Astrocyte (in vitro differentiated cells and primary cell): ENCODE results near the gene SULT6B1. TPM values are rescaled to one million over a fixed set of nuclear protein-coding genes. Genes with fewer than 3 reads are reported as not detected.

ENCODE experiments used
- DNase-seq: peaks from one replicate; pipeline ENCODE4 v3.0.0-alpha.2; 2010; ENCODE audit warnings: low read depth
- FAIRE-seq: peaks from 2 replicates; lab custom pipeline; 2011; peaks lifted over from hg19 to GRCh38; lab: Jason Lieb, UNC
- H2AFZ ChIP-seq: 2 replicates; pipeline ENCODE4 v1.6.0; 2012; ENCODE audit warnings: low read depth, low read length, inconsistent platforms
- H3K27ac ChIP-seq: 2 replicates; pipeline ENCODE4 v1.5.1; 2011; ENCODE audit warnings: low read depth, low read length, inconsistent platforms
- H3K27me3 ChIP-seq: 2 replicates; pipeline ENCODE4 v1.6.0; 2011; ENCODE audit warnings: low read length, inconsistent platforms; ENCODE audit not compliant: insufficient read depth
- H3K36me3 ChIP-seq: 2 replicates; pipeline ENCODE4 v1.5.1; 2011; ENCODE audit warnings: low read length, inconsistent platforms; ENCODE audit not compliant: insufficient read depth
- H3K4me1 ChIP-seq: 2 replicates; pipeline ENCODE4 v1.5.1; 2011; ENCODE audit warnings: low read length, inconsistent platforms; ENCODE audit not compliant: insufficient read depth
- H3K4me2 ChIP-seq: 2 replicates; pipeline ENCODE4 v1.6.0; 2012; ENCODE audit warnings: low read length, inconsistent platforms
- H3K4me3 ChIP-seq: 2 replicates; pipeline ENCODE4 v1.5.1; 2011; ENCODE audit warnings: low read depth, mild to moderate bottlenecking, low read length, inconsistent platforms; ENCODE audit not compliant: insufficient read depth
- H3K79me2 ChIP-seq: 2 replicates; pipeline ENCODE4 v1.6.0; 2012; ENCODE audit warnings: mild to moderate bottlenecking, low read length, inconsistent platforms; ENCODE audit not compliant: insufficient read depth
- H3K9ac ChIP-seq: 2 replicates; pipeline ENCODE4 v1.6.0; 2012; ENCODE audit warnings: mild to moderate bottlenecking, low read length, inconsistent platforms
- H3K9me3 ChIP-seq: 2 replicates; pipeline ENCODE4 v1.5.1; 2012; ENCODE audit warnings: low read depth, mild to moderate bottlenecking, low read length, inconsistent platforms; ENCODE audit not compliant: insufficient read depth
- H4K20me1 ChIP-seq: 2 replicates; pipeline ENCODE4 v1.6.0; 2012; ENCODE audit warnings: low read length, inconsistent platforms; ENCODE audit not compliant: insufficient read depth
- H3K27ac Mint-ChIP-seq: one replicate; pipeline ENCODE4 v1.8.0; 2021; ENCODE audit warnings: mild to moderate bottlenecking, mixed read lengths; ENCODE audit not compliant: unreplicated experiment
- H3K27me3 Mint-ChIP-seq: one replicate; pipeline ENCODE4 v1.8.0; 2021; ENCODE audit warnings: low read depth, mixed read lengths; ENCODE audit not compliant: unreplicated experiment
- H3K36me3 Mint-ChIP-seq: one replicate; pipeline ENCODE4 v1.8.0; 2021; ENCODE audit warnings: low read depth, mixed read lengths; ENCODE audit not compliant: unreplicated experiment
- H3K4me1 Mint-ChIP-seq: one replicate; pipeline ENCODE4 v1.8.0; 2021; ENCODE audit warnings: low read depth, mixed read lengths; ENCODE audit not compliant: unreplicated experiment
- H3K4me3 Mint-ChIP-seq: one replicate; pipeline ENCODE4 v1.8.0; 2021; ENCODE audit warnings: mild to moderate bottlenecking, moderate library complexity, mixed read lengths; ENCODE audit not compliant: unreplicated experiment
- H3K9me3 Mint-ChIP-seq: one replicate; pipeline ENCODE4 v1.8.0; 2021; ENCODE audit warnings: mild to moderate bottlenecking, mixed read lengths; ENCODE audit not compliant: unreplicated experiment
- EZH2 ChIP-seq: IDR thresholded peaks from 2 replicates; pipeline ENCODE4 v1.6.1; 2012; ENCODE audit warnings: mild to moderate bottlenecking, low read length, inconsistent platforms; ENCODE audit not compliant: insufficient read depth
- total RNA-seq: library from RNA; stranded (reverse); gene quantifications from 2 replicates; pipeline ENCODE4 v1.2.1, GENCODE V29; 2021
- TF ChIP-seq, protein P1 (sequence below): IDR thresholded peaks from 2 replicates; pipeline ENCODE4 v1.5.1; 2011; ENCODE audit warnings: low read depth, mild to moderate bottlenecking, inconsistent platforms, low read length, moderate library complexity; ENCODE audit not compliant: insufficient read depth

Gene SULT6B1
- total RNA-seq, 1 donor from 2014 or later: not detected

DNA sequence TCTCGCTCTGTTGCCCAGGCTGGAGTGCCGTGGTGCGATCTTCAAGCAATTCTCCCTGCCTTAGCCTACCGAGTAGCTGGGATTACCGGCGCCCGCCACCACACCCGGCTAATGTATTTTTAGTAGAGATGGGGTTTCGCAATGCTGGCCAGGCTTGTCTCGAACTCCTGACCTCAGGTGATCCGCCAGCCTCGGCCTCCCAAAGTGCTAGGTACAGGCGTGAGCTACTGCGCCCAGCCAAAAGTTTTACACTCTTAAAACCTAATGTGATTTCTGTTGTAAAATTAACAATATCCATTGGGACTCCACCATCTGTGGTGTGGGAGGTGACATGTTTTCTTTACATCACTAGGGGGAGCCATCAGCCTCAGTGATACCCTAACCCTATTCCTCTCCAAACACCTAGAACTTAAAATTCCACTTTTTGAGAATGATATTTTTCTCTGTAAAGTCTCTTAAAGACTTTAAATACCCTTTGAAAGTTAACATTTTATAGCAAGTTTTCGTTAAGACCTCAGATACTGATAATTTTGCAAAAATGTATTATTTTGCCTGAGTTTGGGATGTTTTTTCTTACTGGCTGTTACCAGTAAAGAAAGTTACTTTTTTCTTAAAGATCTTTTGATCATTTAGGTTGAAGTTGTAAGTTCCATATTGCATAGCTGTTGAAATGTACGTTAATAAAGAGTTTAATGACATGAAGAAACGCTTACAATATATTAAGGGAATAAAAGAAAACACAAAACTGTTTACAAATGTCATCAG is 20.1 kb downstream of the SULT6B1 start:
- no peaks in the 10 kb centered on the region for H3K27me3 ChIP-seq
- peaks cover 2% of the 10 kb centered on the region for H3K4me1 Mint-ChIP-seq
- no peaks in the 10 kb centered on the region for H3K27me3 Mint-ChIP-seq
- DNase-seq (peak; percentile 23), FAIRE-seq (peak; percentile 23)
- H3K4me2 ChIP-seq: no peak overlapping the region
- no peak overlapping the region for H3K27ac Mint-ChIP-seq
- no peaks in the 10 kb centered on the region for H3K4me1 ChIP-seq
- no peaks in the 10 kb centered on the region for H3K36me3 ChIP-seq
- no peak overlapping the region for H3K4me3 ChIP-seq
- H2AFZ ChIP-seq: peak overlapping the region; percentile 45
- no peak overlapping the region for H3K4me3 Mint-ChIP-seq
- no peak overlapping the region for H3K9ac ChIP-seq
- H3K36me3 Mint-ChIP-seq: no peaks in the 10 kb centered on the region
- peaks cover 8% of the 10 kb centered on the region for H3K9me3 Mint-ChIP-seq
- no peak overlapping the region for H3K27ac ChIP-seq
- H4K20me1 ChIP-seq: no peaks in the 10 kb centered on the region
- no peaks in the 10 kb centered on the region for H3K9me3 ChIP-seq
- TF ChIP-seq EZH2: no peak
- TF ChIP-seq, protein P1, sequence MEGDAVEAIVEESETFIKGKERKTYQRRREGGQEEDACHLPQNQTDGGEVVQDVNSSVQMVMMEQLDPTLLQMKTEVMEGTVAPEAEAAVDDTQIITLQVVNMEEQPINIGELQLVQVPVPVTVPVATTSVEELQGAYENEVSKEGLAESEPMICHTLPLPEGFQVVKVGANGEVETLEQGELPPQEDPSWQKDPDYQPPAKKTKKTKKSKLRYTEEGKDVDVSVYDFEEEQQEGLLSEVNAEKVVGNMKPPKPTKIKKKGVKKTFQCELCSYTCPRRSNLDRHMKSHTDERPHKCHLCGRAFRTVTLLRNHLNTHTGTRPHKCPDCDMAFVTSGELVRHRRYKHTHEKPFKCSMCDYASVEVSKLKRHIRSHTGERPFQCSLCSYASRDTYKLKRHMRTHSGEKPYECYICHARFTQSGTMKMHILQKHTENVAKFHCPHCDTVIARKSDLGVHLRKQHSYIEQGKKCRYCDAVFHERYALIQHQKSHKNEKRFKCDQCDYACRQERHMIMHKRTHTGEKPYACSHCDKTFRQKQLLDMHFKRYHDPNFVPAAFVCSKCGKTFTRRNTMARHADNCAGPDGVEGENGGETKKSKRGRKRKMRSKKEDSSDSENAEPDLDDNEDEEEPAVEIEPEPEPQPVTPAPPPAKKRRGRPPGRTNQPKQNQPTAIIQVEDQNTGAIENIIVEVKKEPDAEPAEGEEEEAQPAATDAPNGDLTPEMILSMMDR: peak; percentile 67
- H3K79me2 ChIP-seq: no peaks in the 10 kb centered on the region

DNA sequence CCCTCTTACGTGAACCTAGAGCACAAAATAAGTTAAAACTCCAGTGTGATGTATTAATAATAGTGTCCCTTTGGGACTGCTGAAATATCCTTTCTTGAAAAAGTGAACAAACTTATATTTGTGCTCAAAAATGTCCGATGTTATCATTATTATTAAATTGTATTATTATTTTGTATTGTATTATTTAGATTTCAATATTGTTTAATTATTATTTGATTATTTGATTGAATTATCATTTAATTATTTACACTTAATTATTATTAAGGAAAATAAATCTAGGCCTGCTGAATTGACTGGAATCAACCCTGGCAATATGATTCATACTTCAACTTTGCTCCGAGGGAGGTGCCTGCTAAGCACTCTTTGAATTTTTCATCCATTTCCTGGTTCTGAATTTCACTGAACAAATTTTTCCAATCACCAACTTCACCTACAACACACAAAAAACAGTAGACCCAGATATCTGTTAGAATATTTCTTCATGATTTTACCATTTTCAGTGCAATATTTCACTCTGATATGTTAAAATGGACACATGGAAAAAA is 20.8 kb downstream of the SULT6B1 start:
- no peak overlapping the region for H3K9ac ChIP-seq
- DNase-seq: peak; percentile 12

More for the DNA sequence above, 20.8 kb downstream of the SULT6B1 start:
- Mint-ChIP-seq H3K9me3 (peaks cover 8% of the 10 kb centered on the region), H3K4me3 (no peak overlapping the region), H3K4me1 (peaks cover 2% of the 10 kb centered on the region), H3K27me3 (no peaks in the 10 kb centered on the region), H3K36me3 (no peaks in the 10 kb centered on the region), H3K27ac (no peak overlapping the region)
- Histone ChIP-seq H3K4me3 (no peak overlapping the region), H3K36me3 (no peaks in the 10 kb centered on the region), H3K27ac (no peak overlapping the region), H3K4me1 (no peaks in the 10 kb centered on the region), H3K27me3 (no peaks in the 10 kb centered on the region), H3K4me2 (no peak overlapping the region), H3K9me3 (no peaks in the 10 kb centered on the region), H3K79me2 (no peaks in the 10 kb centered on the region), H4K20me1 (no peaks in the 10 kb centered on the region), H2AFZ (peak overlapping the region; percentile 45)
- TF ChIP-seq, protein P1: no peak
- no peak for TF ChIP-seq EZH2
- FAIRE-seq: no peak
